ENCODE measurements around the gene RPL13. TPM values are rescaled to one million over a fixed set of nuclear protein-coding genes. Genes with fewer than 3 reads are reported as not detected.
A peak's percentile ranks its signal among the peaks of the same experiment; 100 is the strongest.

Gene RPL13
- total and polyA plus RNA-seq, 2 of the 8 experiments (the other 6 are each of a cell fraction or from before 2014, with no cell fraction given): 2,162 to 7,384 TPM

- no peak for TF ChIP-seq FOSL1 (IDR thresholded peaks at IDR 0.05; ENCODE audit: insufficient read depth, low read depth, low read length)
- no peak for TF ChIP-seq TAF1 (IDR thresholded peaks at IDR 0.05; ENCODE audit: low read depth, low read length)
- peak; percentile 19 for TF ChIP-seq RNF2 (IDR thresholded peaks at IDR 0.05; ENCODE audit: borderline replicate concordance, low read depth, low read length, missing control alignments, poor library complexity, severe bottlenecking)
- peak; percentile 57 for TF ChIP-seq MAX (IDR thresholded peaks at IDR 0.05)
- no peak for TF ChIP-seq CHD7 (IDR thresholded peaks at IDR 0.05; ENCODE audit: insufficient replicate concordance, low read length)
- no peak for TF ChIP-seq CHD2 (IDR thresholded peaks at IDR 0.05; ENCODE audit: low read length)
- TF ChIP-seq TAF7 (optimal IDR thresholded peaks at IDR 0.05; ENCODE audit: borderline replicate concordance, low read depth, low read length): no peak
- TF ChIP-seq SIX5 (IDR thresholded peaks at IDR 0.05; ENCODE audit: low read depth, low read length): no peak
Measured at GRCh38 chr16:89575247-89576152, 15.0 kb downstream of the RPL13 start, which contains the start of gene CPNE7 (continued).

Measured in H1 (cell line).